Mesenteric fat pad (tissue), 1 donor: ENCODE results near the gene NLRP6. TPM values are rescaled to one million over a fixed set of nuclear protein-coding genes. Genes with fewer than 3 reads are reported as not detected.
"Not testable (repeated sequence)": the region's sequence is repeated elsewhere in the genome, so short reads cannot be mapped to it uniquely, and the experiment has no call there.

ENCODE experiments used
- DNase-seq: peaks from one replicate; pipeline ENCODE4 v3.0.0-alpha.2; 2020; ENCODE audit warnings: low spot score
- total RNA-seq: library from RNA; stranded (reverse); fragmentation: NEBNext Ultra II Directional; extraction: Animal tissue kit (Norgen Biotek cat#: 25700); gene quantifications from one replicate; pipeline ENCODE4 v1.2.1, GENCODE V29; 2021
- donor health status: DM: yes; HTN: yes; CAD: no.

The NLRP6 gene
- total RNA-seq, 1 donor from 2014 or later = 1.8 TPM

DNA sequence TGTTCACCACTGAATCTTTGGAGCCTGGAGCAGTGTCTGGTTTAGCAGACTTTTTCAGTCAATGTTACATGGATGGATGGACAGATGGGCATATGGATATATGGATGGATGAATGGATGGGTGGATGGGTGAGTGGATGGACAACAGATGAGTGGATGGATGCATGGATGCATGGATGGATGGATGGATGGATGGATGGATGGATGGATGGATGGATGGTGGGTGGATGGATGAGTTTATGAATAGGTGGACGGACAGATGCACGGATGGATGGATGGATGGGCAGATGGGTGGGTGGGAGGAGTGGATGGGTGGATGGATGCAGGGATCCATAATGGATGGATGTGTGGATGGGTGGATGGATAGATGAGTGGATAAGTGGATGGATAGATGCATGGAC is 22.4 kb upstream of the NLRP6 start:
- no peak for DNase-seq

DNA sequence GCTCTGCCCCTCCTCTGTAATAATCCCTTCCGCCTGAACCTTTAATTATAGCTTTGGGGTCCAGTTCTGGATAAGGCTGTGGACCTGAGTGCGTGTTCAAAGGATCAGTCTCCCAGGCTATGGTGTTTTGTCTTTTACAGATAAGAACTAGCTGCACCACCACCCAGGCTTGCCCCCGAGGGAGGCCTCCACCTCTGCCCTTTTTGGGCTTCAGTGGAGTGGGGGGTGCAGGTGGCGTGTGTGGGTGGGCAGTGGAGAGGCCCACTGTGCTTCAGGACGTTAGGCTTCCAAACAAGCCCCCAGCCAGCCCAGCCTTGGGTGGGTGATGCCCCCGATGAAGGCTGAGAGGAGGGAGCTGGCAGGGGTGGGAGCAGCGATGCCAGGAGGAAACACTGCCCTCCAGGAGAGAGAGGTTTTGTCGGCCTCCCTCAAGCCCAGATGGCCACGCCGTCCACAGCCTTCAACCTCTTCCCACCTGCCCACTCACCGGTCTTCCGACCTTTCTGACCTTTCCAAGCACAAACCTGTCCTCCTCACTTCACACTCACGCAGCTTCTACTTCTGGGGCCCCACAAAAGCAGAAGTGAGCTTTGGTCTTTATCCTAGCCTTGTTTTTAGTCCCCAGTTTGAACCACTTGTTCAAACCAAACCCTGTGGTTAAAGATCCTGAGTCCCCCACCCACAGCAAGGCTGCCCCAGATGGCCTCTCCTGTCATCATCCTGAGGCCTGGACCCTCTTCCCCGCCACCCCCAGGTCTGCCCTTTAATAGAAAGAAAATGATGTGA is 21.1 kb upstream of the NLRP6 start:
- no peak for DNase-seq

DNA sequence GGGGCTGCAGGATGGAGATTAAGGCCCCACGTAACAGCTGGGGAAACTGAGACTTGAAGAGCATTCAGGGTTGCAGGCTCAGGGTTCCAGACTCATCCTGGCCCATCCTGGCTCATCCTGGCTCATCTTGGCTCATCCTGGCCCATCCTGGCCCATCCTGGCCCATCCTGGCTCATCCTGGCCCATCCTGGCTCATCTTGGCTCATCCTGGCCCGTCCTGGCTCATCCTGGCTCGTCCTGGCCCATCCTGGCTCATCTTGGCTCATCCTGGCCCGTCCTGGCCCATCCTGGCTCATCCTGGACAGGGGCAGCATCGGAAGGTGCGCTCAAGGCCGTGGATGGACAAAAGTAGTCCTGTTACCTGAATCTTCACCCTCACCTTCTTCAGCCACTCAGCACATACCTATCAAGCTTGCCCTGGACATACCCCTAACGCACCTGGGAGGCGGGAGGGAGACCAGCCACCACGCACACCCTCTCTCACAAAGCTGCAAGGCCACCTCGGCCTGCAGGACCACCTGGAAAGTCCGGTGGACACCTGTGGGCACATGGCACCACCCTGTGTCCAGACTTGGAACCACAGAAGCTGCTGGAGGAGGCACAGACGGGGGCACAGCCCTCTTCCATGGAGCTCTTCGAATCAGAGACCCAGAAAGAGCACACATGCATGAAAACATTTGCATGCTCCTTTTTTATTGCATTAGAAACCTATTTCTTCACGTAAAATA is 20.3 kb upstream of the NLRP6 start:
- no peak for DNase-seq

- no peak for DNase-seq
These were observed 18.8 kb upstream of the NLRP6 start for GRCh38 chr11:259413-259812.

GRCh38 chr11:261624-262023 is 16.6 kb upstream of the NLRP6 start:
- no peak for DNase-seq

- DNase-seq = no peak
These were observed 11.3 kb upstream of the NLRP6 start for GRCh38 chr11:266676-267439.

DNA sequence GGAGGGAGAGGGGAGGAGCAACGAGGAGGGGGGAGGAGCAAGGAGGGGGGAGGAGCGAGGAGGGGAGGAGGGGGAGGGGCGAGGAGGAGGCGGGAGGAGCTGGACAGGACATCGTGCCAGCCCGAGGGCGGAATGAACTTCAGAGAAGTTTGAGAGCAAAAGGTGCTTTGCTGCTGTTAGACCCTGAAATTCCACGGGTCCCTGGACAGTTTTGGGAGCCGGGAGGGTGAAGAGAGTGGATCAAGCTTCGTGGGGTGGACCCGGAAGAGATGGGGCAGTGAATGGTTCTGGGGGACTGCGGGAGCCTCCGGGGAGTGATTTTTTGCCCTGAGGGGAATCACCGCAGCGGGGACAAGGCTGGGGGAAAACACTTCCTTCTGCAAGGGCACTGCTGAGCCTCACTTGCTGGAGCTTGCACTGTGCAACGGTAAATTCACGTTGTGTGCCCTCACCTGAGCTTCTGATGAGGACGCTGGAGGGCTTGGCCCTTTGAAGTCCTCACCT is 10.7 kb upstream of the NLRP6 start:
- no peak for DNase-seq

- DNase-seq = not testable (repeated sequence)
These were observed 9.5 kb upstream of the NLRP6 start for GRCh38 chr11:268716-269145.

DNA sequence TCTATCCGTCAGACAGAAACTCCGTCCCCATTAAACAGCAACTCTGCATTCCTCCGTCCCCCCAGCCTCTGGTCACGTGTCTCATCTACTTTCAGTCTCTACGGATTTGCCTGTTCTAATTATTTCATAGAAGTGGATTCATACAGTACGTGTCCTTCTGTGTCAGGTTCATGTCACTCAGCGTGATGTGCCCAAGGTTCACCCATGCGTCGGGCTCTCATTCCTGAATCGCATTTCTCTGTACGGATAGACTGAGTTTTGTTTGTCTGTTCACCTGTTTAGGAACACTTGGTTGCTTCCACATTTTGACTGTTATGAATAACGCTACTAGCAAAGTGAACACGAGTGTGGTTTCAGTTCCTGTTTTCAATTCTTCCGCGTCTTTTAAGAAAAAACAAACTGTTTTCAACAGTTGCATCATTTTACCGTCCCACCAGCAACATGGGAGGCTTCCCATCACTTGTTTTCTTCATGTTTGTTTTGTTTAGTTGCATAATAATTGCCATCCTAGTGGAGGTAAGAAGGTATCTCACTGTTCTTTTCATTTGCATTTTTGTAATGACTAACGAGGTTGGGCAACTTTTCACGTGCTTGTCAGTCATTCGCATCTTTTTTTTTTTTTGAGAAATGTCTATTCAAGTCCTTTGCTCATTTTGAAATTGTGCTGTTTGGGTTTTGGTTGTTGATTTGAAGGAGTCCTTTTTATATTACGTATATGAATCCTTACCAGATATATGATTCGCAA is 8.9 kb upstream of the NLRP6 start:
- no peak for DNase-seq

DNA sequence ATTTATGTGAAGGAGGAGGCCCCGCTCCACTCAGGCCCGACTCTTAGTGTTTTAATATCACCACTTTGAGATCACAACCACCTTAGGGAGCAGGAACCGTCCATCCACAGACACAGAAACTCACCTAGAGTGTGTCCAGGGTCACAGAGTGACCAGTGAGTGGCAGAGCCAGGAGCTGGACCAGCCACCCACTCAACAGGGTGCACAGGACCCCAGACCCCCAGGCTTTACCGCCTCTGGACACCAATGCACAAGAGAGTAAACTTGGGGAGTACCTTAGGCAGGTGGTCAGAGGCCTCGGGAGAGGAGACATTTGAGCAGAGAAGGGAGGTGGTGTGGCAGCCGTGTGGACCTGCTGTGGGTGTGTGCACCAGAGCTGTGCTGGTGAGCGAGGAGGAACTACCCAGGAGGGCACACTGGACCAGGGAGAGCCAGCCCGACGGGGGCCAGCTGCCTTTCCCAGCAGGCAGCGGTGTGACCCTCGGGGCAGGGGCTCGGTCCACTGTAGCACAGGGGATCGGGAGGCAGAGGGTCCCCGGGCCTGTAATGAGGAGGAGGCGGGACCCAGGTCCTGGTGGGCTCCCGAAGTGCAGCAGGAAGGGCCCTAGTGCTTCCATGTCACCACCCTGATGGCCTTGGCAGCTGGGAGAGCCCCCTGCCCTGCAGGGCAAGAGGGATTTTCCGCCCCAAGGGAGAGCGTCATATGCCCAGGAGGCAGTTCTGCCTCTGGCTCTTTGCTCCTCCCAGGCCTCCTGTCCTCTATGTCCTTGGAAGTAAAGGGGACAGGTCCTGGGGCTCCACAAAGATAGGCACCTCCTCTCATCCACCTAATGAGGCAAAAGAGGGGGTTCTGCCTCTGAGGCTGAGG is 7.5 kb upstream of the NLRP6 start:
- DNase-seq = peak; percentile 84

- peak; percentile 83 for DNase-seq
These were observed 6.9 kb upstream of the NLRP6 start for GRCh38 chr11:271319-271715.

DNA sequence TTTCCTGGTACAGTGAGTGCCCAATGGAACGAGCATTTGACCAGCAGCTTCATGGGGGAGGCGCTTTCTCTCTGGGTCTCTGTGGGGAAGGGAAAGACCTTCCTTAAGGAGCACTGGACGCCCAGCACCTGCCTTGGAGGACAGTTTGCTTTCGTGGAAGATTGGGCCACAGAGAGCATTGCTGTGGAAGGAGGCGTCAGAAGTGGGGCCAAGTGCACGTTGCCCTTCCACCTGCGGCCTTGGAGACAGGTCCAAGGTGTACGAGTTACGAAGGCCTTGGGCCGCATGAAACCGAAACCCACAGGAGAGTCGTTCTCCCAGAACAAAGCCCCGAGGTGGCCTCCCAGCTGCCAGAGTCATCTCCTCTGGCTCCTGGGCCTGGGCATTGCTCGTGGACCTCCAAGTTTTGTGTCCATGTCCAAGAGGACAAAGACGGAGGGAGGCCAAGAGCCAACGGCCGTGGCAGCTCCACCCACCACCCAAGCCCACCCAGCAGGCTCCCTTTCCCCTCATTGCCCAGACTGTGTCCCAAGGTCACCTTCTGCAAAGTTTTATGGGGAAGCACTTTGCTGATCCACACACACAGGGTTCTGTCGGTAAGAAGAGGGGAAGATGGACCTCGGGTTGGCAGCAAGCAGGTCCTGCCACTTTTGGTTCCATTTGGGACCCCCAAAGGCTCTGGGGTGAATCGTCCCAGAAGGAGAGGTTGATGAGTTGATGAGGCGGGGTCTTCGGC is 5.8 kb upstream of the NLRP6 start:
- no peak for DNase-seq

DNA sequence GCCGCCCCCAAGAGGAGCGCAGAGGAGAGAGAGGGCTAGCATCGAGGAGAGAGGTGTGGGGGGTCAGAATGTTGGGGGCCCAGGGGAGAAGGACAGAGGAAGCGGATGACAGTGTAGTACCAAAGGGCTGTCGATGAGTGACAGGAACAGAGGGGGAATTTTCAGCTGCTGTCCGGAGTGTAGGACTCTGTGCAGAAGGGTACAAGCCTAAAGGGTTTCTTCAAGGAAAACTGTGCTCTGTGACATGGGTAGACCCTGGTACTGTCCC is 5.3 kb upstream of the NLRP6 start:
- DNase-seq = peak; percentile 67

- DNase-seq = no peak
These were observed 2.0 kb upstream of the NLRP6 start for GRCh38 chr11:276219-276618.

DNA sequence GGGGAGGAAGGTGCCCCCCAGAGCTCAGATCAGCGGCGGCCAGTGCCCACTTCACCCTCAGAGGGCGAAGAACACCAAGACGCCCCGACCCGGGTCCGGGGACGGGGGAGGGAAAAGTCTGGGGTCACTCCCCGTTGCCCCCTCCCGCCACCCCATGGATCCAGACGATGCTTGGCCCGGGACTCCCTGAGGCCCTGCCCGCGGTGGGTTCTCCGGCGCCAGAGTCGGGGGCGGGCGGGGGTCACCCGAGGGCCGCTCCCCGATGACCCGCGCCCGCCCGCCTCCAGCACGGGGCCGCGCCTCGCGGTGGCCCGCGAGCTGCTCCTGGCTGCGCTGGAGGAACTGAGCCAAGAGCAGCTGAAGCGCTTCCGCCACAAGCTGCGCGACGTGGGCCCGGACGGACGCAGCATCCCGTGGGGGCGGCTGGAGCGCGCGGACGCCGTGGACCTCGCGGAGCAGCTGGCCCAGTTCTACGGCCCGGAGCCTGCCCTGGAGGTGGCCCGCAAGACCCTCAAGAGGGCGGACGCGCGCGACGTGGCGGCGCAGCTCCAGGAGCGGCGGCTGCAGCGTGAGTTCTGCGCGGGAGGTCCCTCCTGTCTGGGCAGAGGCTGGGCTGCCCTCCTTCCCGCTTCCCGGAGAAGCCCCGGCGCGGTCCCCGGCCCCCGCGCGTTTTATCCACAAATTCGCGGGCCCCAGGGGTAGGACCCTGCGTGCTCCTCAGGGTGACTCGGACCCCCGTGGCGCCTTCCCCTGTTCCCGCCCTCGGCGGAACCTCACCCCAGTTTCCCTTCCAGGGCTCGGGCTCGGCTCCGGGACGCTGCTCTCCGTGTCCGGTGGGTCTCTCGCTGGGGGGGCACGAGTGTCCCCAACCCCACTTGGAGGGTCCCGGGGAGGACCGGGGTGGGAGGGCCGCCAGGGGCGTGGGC is 1.1 kb downstream of the NLRP6 start:
- DNase-seq = peak; percentile 87

DNA sequence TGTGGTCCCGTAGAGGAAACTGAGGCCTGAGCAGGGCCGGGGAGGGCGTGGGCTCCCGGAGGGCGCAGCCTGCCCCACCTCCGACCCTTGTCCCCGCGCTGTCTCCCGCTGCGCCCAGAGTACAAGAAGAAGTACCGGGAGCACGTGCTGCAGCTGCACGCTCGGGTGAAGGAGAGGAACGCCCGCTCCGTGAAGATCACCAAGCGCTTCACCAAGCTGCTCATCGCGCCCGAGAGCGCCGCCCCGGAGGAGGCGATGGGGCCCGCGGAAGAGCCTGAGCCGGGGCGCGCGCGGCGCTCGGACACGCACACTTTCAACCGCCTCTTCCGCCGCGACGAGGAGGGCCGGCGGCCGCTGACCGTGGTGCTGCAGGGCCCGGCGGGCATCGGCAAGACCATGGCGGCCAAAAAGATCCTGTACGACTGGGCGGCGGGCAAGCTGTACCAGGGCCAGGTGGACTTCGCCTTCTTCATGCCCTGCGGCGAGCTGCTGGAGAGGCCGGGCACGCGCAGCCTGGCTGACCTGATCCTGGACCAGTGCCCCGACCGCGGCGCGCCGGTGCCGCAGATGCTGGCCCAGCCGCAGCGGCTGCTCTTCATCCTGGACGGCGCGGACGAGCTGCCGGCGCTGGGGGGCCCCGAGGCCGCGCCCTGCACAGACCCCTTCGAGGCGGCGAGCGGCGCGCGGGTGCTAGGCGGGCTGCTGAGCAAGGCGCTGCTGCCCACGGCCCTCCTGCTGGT is 1.9 kb downstream of the NLRP6 start:
- peak; percentile 90 for DNase-seq

DNA sequence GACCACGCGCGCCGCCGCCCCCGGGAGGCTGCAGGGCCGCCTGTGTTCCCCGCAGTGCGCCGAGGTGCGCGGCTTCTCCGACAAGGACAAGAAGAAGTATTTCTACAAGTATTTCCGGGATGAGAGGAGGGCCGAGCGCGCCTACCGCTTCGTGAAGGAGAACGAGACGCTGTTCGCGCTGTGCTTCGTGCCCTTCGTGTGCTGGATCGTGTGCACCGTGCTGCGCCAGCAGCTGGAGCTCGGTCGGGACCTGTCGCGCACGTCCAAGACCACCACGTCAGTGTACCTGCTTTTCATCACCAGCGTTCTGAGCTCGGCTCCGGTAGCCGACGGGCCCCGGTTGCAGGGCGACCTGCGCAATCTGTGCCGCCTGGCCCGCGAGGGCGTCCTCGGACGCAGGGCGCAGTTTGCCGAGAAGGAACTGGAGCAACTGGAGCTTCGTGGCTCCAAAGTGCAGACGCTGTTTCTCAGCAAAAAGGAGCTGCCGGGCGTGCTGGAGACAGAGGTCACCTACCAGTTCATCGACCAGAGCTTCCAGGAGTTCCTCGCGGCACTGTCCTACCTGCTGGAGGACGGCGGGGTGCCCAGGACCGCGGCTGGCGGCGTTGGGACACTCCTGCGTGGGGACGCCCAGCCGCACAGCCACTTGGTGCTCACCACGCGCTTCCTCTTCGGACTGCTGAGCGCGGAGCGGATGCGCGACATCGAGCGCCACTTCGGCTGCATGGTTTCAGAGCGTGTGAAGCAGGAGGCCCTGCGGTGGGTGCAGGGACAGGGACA is 2.7 kb downstream of the NLRP6 start:
- peak; percentile 83 for DNase-seq
